ENCODE results near the gene ARL13B. TPM values are rescaled to one million over a fixed set of nuclear protein-coding genes. Genes with fewer than 3 reads are reported as not detected.
"Not testable (repeated sequence)": the region's sequence is repeated elsewhere in the genome, so short reads cannot be mapped to it uniquely, and the experiment has no call there.

ARL13B gene
- total RNA-seq, 1 experiment from 2014 or later = 18.4 TPM

DNA sequence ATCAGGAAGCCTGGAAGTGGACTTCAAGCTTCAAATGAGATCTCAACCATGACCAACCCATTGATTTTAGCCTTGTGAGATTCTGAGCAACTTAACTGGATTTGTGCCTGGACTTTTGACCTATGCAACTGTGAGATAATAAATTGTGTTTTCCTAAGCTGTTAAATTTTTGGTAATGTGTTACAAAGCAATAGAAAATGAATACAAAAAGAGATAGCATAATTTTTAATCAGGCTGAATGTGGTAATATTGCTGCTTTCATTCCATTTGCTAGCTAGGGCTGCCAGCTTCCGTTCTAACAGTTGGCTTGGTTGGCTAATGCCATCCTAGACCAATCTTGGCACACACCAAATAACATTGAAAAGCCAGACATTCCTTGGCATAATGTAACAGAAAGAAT, 18.5 kb upstream of the ARL13B start:
- TF ChIP-seq, protein P1, sequence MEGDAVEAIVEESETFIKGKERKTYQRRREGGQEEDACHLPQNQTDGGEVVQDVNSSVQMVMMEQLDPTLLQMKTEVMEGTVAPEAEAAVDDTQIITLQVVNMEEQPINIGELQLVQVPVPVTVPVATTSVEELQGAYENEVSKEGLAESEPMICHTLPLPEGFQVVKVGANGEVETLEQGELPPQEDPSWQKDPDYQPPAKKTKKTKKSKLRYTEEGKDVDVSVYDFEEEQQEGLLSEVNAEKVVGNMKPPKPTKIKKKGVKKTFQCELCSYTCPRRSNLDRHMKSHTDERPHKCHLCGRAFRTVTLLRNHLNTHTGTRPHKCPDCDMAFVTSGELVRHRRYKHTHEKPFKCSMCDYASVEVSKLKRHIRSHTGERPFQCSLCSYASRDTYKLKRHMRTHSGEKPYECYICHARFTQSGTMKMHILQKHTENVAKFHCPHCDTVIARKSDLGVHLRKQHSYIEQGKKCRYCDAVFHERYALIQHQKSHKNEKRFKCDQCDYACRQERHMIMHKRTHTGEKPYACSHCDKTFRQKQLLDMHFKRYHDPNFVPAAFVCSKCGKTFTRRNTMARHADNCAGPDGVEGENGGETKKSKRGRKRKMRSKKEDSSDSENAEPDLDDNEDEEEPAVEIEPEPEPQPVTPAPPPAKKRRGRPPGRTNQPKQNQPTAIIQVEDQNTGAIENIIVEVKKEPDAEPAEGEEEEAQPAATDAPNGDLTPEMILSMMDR (conservative IDR thresholded peaks at IDR 0.05; ENCODE audit: low read depth, low read length) = no peak
- TF ChIP-seq EZH2 (IDR thresholded peaks at IDR 0.05; ENCODE audit: borderline replicate concordance, low read depth, low read length, poor library complexity, severe bottlenecking) = no peak
- BruUV-seq (replicated peaks) = no TSS peak
- DNase-seq (ENCODE audit: low spot score) = no peak
- no peaks in the 10 kb centered on the region for H3K27me3 ChIP-seq (replicated peaks; ENCODE audit: insufficient read depth, low read depth, low read length, poor library complexity)
- POLR2A ChIA-PET (ENCODE audit: low non-redundant PET) = no interaction called here
- H3K4me3 ChIP-seq (ENCODE audit: low read depth, low read length, poor library complexity, severe bottlenecking) = no peak overlapping the region
- CTCF ChIA-PET = no interaction called here
- H3K27ac ChIP-seq (ENCODE audit: low read depth, low read length, poor library complexity, severe bottlenecking) = no peak overlapping the region
- no peaks in the 10 kb centered on the region for H3K4me1 ChIP-seq (ENCODE audit: insufficient read depth, low read length, poor library complexity, severe bottlenecking)
- no peaks in the 10 kb centered on the region for H3K36me3 ChIP-seq (ENCODE audit: insufficient read depth, low read length, poor library complexity, severe bottlenecking)
- intact Hi-C loops (cut with micrococcal nuclease; ENCODE audit: unreplicated experiment) = no loop called here
- no peaks in the 10 kb centered on the region for H3K9me3 ChIP-seq (ENCODE audit: low read depth, low read length, poor library complexity, severe bottlenecking)

DNA sequence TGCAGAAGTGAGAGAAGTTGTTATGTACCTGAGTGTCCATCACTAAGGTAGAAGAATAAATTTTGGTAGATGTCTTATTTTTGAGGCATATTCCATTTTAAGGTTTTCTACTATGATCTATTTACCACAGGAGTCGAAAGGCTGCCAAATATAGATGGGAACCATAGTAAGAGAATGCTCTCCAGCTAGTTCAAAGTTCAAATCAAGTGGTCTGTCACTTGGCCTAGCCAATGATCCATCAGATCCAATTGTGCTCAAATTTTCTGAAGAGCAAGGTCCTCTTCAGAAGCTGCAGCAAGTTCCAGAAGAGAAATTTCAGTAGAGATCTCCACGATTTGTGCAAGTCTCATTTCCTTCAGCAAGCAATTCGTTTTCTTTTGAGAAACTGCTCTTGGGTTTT, 17.2 kb upstream of the ARL13B start:
- H3K36me3 ChIP-seq (ENCODE audit: insufficient read depth, low read length, poor library complexity, severe bottlenecking) = no peaks in the 10 kb centered on the region
- no peak overlapping the region for H3K27ac ChIP-seq (ENCODE audit: low read depth, low read length, poor library complexity, severe bottlenecking)
- DNase-seq (ENCODE audit: low spot score) = no peak
- ChIA-PET POLR2A (ENCODE audit: low non-redundant PET) (no interaction called here), CTCF (no interaction called here)
- H3K4me1 ChIP-seq (ENCODE audit: insufficient read depth, low read length, poor library complexity, severe bottlenecking) = no peaks in the 10 kb centered on the region
- no TSS peak for BruUV-seq (replicated peaks)
- TF ChIP-seq EZH2 (IDR thresholded peaks at IDR 0.05; ENCODE audit: borderline replicate concordance, low read depth, low read length, poor library complexity, severe bottlenecking) = no peak
- TF ChIP-seq, protein P1 (conservative IDR thresholded peaks at IDR 0.05; ENCODE audit: low read depth, low read length) = no peak
- intact Hi-C loops (cut with micrococcal nuclease; ENCODE audit: unreplicated experiment) = no loop called here
- no peak overlapping the region for H3K4me3 ChIP-seq (ENCODE audit: low read depth, low read length, poor library complexity, severe bottlenecking)
- no peaks in the 10 kb centered on the region for H3K27me3 ChIP-seq (replicated peaks; ENCODE audit: insufficient read depth, low read depth, low read length, poor library complexity)
- H3K9me3 ChIP-seq (ENCODE audit: low read depth, low read length, poor library complexity, severe bottlenecking) = no peaks in the 10 kb centered on the region

DNA sequence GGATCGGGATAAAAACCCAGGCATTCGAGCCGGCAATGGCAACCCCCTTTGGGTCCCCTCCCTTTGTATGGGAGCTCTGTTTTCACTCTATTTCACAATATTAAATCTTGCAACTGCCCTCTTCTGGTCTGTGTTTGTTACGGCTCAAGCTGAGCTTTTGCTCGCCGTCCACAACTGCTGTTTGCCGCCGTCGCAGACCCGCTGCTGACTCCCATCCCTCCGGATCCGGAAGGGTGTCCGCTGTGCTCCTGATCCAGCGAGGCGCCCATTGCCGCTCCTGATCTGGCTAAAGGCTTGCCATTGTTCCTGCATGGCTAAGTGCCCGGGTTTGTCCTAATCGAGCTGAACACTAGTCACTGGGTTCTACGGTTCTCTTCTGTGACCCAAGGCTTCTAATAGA, 14.8 kb upstream of the ARL13B start:
- POLR2A ChIA-PET (ENCODE audit: low non-redundant PET); CTCF ChIA-PET: not testable (repeated sequence)

DNA sequence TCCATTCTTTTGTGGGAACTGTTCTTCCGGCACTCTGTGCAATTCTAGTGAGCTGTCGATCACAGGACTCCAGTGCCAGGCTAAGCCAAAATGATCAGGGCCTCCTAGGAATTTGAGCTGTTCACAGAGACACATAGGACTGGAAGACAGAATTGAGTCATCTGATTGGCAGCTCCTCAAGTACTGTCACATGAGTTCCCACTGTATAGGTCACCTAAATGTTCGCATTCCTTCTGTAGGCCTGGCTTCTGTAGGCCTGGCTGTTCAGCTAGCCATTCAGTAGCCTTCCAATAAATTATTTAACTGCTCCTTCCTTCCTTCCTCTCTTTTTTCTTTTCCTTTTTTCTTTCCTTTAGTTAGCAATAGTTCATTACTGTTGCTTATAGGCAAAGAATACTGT, 10.5 kb upstream of the ARL13B start:
- no peaks in the 10 kb centered on the region for H3K9me3 ChIP-seq (ENCODE audit: low read depth, low read length, poor library complexity, severe bottlenecking)
- no peaks in the 10 kb centered on the region for H3K36me3 ChIP-seq (ENCODE audit: insufficient read depth, low read length, poor library complexity, severe bottlenecking)
- ChIA-PET POLR2A (ENCODE audit: low non-redundant PET) (no interaction called here), CTCF (no interaction called here)
- H3K27ac ChIP-seq (ENCODE audit: low read depth, low read length, poor library complexity, severe bottlenecking) = no peak overlapping the region
- TF ChIP-seq, protein P1 (conservative IDR thresholded peaks at IDR 0.05; ENCODE audit: low read depth, low read length) = no peak
- TF ChIP-seq EZH2 (IDR thresholded peaks at IDR 0.05; ENCODE audit: borderline replicate concordance, low read depth, low read length, poor library complexity, severe bottlenecking) = no peak
- no peaks in the 10 kb centered on the region for H3K27me3 ChIP-seq (replicated peaks; ENCODE audit: insufficient read depth, low read depth, low read length, poor library complexity)
- BruUV-seq (replicated peaks) = no TSS peak
- intact Hi-C loops (cut with micrococcal nuclease; ENCODE audit: unreplicated experiment) = no loop called here
- H3K4me1 ChIP-seq (ENCODE audit: insufficient read depth, low read length, poor library complexity, severe bottlenecking) = peaks cover 4% of the 10 kb centered on the region
- DNase-seq (ENCODE audit: low spot score) = peak; percentile 68
- no peak overlapping the region for H3K4me3 ChIP-seq (ENCODE audit: low read depth, low read length, poor library complexity, severe bottlenecking)

More for the DNA sequence above, 14.8 kb upstream of the ARL13B start:
- H3K27me3 ChIP-seq (replicated peaks; ENCODE audit: insufficient read depth, low read depth, low read length, poor library complexity); BruUV-seq (replicated peaks); DNase-seq (ENCODE audit: low spot score); H3K4me1 ChIP-seq (ENCODE audit: insufficient read depth, low read length, poor library complexity, severe bottlenecking); H3K27ac ChIP-seq (ENCODE audit: low read depth, low read length, poor library complexity, severe bottlenecking); H3K36me3 ChIP-seq (ENCODE audit: insufficient read depth, low read length, poor library complexity, severe bottlenecking); H3K4me3 ChIP-seq (ENCODE audit: low read depth, low read length, poor library complexity, severe bottlenecking); intact Hi-C loops (cut with micrococcal nuclease; ENCODE audit: unreplicated experiment); H3K9me3 ChIP-seq (ENCODE audit: low read depth, low read length, poor library complexity, severe bottlenecking): not testable (repeated sequence)

All from A673 (cell line).